Effector CD4-positive, alpha-beta T cell (primary cell): ENCODE data around the gene TNP1.

Experiments used
- DNase-seq: peaks from one replicate; pipeline ENCODE4 v3.0.0-alpha.2; 2020

The TNP1 gene

DNA sequence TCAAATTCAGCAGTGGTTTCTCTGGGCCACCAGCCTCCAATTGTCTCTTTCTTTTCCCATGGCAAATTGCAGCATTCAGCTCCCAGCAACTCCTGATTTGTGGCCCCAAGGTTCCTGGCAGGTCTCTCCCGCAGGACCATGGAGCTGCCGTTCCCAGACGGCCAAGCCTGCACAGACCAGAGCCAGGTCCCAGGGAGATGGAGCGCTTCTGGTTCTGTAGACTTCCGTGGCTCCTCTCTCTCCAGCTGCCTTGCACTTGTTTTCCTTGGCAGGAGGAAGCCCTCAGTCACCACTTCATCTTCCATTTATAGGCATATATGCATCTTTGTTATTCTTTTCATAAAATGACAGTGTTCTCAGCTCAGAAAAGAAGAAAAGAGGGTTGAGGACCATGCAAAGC is 21.7 kb downstream of the TNP1 start:
- no peak for DNase-seq

GRCh38 chr2:216837740-216838139 is 22.1 kb downstream of the TNP1 start:
- DNase-seq = no peak

DNA sequence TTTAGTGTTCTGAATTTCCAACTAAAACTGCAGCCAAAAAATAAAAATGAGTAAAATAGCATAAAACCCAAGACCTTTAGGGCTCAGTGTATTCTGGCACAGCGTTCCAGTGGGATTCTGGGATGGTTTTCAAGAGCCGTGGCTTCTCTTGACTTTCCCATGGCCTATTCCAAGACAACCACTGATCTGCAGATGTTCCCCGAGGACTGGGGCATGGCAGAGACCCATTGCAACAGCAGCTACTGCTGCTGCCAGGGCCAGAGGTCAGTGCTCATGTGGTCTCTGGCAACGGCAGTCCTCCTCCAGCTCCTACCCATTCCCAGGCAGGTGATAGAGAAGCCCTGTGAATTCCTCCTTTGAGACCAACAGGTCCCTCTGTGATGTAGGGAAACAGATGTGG is 26.8 kb downstream of the TNP1 start:
- DNase-seq = no peak

GRCh38 chr2:216830346-216830745 is 29.5 kb downstream of the TNP1 start:
- no peak for DNase-seq

DNA sequence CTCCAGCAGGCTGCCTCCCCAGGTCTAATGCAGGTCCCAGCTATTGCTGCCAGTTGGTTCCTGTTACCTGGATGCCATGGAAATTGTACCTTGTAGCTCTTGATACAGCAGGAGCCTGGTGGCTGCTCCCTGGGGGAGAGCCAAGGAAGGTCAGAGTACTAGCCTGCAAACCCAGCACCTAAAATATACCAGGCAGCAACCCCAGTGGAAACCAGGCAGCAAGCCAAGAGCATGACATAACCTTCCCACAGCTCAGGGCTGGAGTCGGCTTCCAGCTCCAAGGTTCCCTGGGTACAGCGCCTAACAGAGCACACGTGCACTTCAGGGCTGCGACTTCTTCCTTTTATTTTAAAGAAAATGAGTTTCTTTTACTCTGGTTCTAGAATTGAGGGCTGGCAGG is 30.3 kb downstream of the TNP1 start:
- DNase-seq = no peak

DNA sequence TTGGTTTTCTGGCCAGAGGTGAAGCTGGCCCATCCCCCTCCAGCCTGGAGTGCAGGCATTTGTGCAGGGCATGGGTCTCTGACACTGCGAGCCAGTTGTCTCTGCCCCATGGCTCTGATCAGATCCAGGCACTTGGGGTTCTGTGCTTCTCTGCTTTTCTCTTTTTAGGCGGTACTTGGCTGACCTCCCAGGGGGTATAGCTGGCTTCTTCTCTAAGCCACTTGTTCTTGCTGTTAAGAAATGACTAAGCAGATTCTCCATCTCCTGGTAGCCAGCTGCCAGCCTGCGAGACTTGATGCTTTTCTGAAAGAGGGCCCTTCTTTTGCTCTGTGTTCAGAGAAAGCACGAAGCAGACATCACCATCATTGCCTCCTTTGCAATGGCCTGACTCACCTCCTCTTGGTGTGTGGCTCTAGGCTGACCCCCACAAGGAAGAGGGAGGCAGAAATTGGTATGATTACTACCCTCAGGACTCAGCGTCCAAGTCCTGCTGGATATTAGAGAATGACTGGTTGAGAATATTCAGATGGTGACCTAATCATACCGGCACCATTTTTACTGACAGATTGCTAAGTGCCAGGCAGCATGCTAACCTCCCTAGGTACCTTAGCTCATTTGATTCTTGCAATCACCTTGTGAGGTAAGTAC is 32.7 kb downstream of the TNP1 start:
- no peak for DNase-seq

- no peak for DNase-seq
Measured at GRCh38 chr2:216822470-216822869, 37.4 kb downstream of the TNP1 start.

- DNase-seq = no peak
Measured at GRCh38 chr2:216820709-216821108, 39.2 kb downstream of the TNP1 start.

DNA sequence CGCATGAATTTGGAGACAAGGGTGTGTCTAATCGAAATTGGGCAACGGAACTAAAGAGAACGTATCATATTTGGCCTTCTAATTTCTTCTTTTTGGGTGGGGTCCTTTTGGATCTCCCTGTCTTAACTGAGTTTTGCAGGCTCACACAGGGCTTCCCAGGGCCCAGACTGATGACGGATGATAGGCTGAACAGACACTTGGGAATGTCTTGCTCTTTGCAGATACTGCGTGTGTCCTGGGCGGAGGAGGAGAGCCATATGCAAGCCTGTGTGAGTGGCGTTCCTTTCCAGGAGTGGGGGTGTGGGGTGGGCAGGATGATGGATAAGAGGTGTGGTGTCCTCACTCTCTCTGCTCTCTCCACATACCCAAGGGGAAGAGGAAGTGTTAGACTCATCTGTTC is 40.1 kb downstream of the TNP1 start:
- no peak for DNase-seq

DNA sequence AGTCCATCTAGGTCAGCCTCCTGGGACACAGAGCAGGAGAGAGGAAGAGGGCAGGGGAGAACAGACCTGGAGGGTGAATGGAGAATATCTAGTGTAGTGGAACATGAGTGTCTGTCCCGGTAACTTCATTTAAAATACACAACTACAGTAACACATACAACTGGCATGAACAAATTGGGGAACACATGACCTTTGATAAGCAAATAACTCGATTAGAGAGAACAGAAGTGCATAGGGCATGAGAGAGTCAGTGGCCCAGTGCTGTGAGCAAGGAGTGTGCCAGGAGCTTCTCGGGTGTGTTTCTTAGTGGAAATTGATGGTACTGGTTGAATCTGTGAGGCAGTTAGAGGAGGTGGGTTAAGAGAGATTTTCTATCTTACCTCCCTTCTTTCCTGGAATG is 40.8 kb downstream of the TNP1 start:
- DNase-seq = no peak

- DNase-seq = no peak
Measured at GRCh38 chr2:216810399-216811160, 49.3 kb downstream of the TNP1 start.
